ENCODE data around the gene PSAPL1.

The PSAPL1 gene

GRCh38 chr4:7434766-7435150 lies at the start of gene PSAPL1:
TSS of gene PSAPL1 (minus strand) at chr4:7434930. CDS start at chr4:7434879, 51 bp downstream.
- DNase-seq: no peak

GRCh38 chr4:7481227-7481626 lies 46.5 kb upstream of the PSAPL1 start:
- DNase-seq: no peak

DNA sequence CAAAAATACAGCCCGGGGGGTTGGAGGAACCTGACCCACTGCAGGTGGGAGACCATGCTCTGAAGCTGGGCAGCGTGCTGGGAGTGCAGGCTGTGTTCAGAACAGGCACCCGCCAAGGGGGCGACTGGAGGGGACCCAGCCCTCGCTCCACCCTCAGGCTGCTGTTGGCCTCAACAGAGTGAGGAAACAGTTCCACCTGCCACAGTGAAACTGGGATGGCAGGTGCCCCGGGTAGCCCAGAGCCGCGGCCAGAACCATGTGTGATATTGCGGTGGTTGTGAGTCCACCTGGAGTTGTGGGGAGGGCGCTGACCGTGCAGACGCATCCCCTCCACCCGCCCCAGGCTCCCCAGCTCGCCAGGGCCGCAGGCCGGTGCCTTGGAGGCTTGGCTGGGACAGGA lies 45.7 kb upstream of the PSAPL1 start:
- DNase-seq: no peak

- DNase-seq: no peak
These were observed 43.9 kb upstream of the PSAPL1 start for GRCh38 chr4:7478665-7479064.

DNA sequence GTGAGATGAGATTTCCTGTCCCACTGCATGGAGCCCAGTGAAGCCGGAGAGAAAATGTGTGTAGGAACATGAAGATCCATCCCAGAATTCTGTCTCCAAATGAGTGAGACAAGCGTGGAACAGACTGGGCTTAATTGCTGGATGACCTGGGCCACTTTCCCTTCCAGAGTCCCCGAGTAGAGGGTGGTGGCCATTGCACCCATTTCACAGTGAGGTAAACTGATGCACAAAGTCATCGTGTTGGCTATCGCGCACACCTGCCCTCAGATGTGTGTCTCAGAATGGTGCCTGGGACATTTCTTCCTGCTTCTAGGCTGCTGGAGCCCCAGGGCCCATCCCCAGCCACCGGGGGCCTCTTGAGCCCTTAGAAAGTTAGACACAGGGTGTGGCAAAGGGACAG lies 43.0 kb upstream of the PSAPL1 start:
- DNase-seq: no peak

DNA sequence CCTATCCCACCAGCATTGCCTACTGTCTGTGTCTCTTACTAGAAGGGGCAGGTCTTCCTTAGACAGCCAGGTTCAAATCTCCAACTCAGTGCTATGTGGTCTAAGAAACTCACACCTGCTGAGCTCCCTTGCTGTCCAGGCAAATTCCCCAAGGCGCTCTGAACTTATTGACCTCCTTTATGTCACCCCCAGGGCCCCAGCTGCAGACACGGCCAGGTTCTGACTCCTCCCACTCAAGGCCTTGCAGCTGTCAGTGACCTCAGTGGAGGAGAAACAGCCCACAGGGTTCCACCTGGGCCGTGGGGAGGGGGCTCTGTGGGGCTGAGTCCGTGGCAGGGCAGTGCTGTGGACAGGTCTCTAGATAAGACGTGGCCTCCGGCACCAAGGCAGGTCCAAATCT lies 42.1 kb upstream of the PSAPL1 start:
- DNase-seq: no peak

- DNase-seq: no peak
These were observed 40.5 kb upstream of the PSAPL1 start for GRCh38 chr4:7475207-7475606.

GRCh38 chr4:7474320-7474719 lies 39.6 kb upstream of the PSAPL1 start:
- no peak for DNase-seq

DNA sequence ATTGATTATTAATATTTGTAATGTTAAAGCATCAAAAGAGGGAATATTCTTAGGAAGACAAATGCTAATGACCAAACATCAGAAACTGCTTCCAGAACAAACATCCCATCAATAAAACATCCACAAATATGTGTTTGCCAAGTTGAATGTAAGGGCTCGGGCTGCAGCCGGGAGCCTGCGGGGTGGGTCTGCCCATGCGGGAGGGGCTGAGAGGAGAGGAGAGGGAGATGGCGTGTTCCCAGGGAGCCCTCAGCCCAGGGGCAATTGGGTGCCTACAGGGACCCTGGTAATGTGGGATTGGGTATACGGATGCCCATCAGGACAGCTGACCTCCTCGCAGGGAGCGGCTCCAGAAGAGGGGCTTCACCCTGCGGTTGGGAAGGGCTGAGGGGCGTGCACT lies 38.4 kb upstream of the PSAPL1 start:
- DNase-seq: no peak

GRCh38 chr4:7472442-7473013 lies 37.8 kb upstream of the PSAPL1 start:
- DNase-seq: no peak

- DNase-seq: no peak
These were observed 35.9 kb upstream of the PSAPL1 start for GRCh38 chr4:7470522-7471128.

- DNase-seq: no peak
These were observed 35.4 kb upstream of the PSAPL1 start for GRCh38 chr4:7470111-7470510.

DNA sequence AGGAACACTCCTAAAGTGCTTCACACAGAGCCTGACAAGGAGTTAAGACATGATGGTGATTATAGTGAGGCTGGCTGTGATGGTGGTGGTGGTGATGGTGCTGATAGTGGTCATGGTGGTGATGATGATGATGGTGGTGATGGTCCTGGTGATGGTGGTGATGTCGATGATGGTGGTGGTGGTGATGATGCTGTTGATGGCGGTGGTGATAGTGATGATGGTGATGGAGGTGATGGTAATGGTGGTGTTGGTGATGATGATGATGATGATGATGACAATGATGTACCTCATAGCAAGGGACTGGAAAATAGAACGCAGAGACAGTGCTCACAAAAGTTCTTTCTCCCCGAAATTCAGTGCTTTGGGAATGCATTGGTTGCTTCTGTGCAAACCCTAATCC lies 34.3 kb upstream of the PSAPL1 start:
- no peak for DNase-seq

DNA sequence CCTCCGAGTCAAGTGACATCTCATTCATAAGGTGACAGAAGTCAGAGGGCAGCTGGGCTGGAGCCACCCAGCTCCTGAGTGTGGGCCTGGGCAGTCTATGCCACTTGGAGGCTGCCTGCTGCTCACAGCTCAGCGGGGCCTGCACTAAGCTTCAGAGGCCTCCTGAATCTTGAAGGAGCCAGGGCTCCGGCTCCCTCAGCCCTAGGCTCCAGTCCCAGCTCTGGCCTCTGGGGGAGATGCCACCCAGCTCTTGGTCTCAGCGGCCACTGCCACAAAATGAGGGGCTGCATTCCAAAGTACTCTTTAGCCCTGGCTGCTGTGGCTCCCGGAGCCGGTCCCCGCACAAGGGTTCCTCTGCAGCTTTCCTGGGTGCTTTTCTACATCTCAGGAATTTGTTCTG lies 32.7 kb upstream of the PSAPL1 start:
- no peak for DNase-seq

- DNase-seq: no peak
These were observed 32.2 kb upstream of the PSAPL1 start for GRCh38 chr4:7466904-7467303.

- no peak for DNase-seq
These were observed 31.5 kb upstream of the PSAPL1 start for GRCh38 chr4:7466215-7466614.

DNA sequence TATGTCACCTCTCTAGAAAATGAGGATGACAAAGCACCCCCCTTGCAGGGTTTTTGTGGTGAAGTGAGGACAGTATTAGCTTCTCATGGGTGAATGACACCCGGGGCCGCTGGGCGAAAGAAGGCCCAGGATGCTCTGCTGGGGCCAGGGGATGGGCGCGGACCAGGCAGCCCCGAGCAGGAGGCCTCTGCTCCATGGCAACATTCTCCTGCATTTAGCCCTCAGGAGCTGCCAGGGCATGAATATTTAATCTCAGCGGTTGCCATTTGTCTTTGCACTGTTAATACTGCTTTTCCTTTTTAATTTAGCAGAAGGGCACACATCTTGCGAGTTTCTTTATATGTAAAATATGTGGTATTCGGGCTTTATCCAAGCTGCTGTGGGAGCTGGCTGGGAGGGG lies 30.3 kb upstream of the PSAPL1 start:
- DNase-seq: no peak

DNA sequence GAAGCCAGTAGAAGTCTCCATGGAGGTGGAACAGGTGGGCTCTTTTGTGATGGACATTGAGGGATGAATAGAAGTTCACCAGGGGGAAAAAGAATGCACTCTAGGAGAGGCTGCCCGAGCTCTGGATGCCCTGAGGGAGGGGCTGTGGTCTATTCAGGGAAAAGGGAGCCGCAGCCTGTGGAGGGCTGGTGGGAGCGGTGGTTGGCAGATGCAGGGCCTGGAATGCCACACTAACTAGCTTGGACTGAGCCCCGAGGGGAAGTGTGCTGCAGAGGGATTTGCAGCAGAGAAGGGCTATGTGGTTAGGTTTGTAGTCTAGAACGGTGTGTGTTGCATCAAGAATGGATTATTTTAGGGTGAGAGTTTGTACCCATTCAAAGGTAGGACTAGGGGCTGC lies 29.5 kb upstream of the PSAPL1 start:
- DNase-seq: no peak

DNA sequence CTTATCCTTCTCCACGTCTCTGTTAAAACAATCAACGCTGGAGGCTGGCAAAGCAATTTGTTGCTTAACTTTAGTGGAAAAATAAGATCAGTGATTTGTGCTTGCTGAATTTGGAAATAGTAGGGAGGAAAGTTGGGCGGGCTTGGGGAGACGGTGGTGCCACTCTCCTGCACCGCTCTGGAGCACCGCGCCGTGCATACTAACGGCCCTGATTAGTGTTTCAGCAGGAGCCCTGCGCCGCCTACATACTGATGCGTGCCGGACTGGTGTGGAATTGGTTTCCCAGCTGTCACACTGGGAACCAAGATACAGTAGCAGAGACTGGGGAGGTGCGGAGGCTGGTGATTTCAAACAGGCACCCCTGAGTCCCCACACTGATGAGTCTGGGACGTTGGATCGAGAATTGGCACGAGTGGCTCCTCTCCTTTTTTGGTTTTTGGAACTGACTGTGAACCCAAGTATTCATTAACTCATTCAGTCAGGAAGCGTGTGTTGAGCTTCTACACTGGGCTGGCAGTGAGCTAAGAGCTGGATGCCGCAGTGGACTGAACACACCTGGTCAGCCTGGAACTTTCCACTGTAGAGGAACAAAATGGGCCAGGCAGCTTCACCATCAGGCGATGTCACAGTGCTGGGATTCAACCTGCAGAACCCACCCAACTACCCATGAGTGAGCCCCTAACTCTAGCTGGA lies 29.0 kb upstream of the PSAPL1 start:
- no peak for DNase-seq

DNA sequence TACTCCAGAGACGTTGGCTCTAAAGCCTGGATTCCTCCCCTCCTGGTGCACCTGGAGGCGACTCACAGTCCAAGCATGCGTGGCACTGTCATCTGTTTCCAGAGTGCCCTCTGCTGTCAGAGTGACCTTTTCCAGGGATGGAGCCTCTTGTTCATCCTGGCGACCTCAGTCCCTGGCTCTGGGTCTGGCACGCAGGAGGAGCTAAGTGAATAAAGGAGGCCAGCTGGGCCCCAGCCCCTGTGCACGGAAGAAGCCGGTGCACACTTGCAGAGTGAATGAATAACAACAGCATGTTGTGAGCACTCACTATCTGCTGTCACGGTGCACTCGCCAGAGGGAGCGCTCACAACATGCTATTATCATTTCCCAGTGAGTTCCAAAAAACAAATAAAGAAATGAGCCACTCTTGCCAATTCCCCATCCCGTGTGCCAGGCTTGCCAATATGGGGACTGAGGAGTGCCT lies 27.8 kb upstream of the PSAPL1 start:
- no peak for DNase-seq

- no peak for DNase-seq
These were observed 26.5 kb upstream of the PSAPL1 start for GRCh38 chr4:7461230-7461629.

DNA sequence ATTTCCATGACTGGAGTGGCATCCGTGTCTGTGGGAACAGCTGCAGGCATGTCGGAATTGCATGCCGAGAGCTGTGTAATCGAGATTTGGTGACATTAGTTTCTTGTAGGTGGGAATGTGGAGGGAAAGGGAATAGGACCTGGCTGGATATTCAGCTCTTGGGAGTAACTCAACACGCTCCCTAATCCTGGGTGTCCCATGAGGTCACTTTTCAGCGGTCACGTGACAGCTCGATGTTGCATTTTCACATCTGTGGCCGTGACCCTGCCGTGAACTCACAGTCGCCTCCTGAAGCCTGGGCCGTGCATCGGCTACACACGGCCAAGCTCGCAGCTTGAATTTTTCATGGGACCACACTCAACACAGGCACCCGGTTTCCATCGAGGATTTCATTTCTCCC lies 25.8 kb upstream of the PSAPL1 start:
- no peak for DNase-seq

DNA sequence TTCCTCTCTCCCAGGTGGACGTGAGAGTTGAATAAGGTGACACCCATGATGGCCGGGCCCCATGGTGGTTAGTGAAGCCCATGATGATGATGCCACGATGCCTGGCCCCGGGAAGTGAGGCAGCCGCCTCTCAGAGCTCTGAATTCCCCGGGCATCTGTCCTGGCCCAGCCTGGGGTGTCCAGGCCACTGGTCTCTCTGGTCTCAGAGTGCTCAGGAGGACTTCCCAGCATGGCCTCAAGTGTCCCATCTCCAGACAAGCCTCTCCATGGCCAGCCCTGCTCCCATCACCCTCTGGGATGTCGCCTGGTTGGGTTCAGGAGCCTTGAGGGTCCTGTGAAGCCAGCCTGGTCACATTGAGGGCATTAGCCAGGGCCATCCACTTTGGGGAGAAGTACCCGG lies 24.7 kb upstream of the PSAPL1 start:
- DNase-seq: no peak

DNA sequence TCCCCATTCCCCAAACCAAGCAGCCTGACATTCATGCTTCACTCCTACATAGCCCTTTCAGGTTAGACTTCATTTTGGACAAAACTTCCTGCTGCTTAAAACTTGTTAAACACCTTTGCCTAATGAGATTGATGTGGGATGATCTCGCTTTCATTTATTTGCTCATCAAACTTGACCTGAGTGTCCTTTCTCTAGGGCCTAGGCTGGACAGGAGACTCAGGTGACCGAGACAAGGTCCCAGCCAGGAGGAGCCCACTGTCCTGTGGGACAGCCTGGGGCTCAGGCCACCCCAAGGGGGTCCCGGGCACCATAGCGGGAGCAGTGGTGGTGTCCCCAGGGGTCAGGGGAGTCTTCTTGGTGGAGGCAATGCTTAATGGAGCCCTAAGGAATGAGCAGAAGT lies 23.7 kb upstream of the PSAPL1 start:
- DNase-seq: no peak

DNA sequence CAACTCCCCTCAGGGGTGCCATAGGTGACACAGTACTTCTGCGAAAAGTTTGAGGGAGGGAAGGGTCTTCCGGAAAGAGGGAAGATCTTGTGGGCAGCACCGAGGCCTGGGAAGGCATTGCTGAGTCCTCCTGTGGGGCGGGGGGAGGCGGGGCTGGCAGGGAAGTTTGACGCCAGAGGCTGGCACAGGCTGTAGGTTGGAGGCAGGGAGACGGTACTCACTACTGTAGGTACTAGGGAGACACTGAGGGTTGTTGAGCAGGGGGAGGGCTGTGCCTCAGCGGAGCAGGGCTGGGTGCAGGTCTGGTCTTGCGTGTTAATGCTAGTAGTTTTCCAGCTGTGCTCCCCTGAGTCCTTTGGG lies 23.3 kb upstream of the PSAPL1 start:
- no peak for DNase-seq
